Measurements from ENCODE around the gene ALOX15. TPM values are rescaled to one million over a fixed set of nuclear protein-coding genes. Genes with fewer than 3 reads are reported as not detected.
"Not testable (repeated sequence)": the region's sequence is repeated elsewhere in the genome, so short reads cannot be mapped to it uniquely, and the experiment has no call there.

The ALOX15 gene
- total RNA-seq, 4 donors from 2014 or later, result 0.12 TPM; not detected in 3

DNA sequence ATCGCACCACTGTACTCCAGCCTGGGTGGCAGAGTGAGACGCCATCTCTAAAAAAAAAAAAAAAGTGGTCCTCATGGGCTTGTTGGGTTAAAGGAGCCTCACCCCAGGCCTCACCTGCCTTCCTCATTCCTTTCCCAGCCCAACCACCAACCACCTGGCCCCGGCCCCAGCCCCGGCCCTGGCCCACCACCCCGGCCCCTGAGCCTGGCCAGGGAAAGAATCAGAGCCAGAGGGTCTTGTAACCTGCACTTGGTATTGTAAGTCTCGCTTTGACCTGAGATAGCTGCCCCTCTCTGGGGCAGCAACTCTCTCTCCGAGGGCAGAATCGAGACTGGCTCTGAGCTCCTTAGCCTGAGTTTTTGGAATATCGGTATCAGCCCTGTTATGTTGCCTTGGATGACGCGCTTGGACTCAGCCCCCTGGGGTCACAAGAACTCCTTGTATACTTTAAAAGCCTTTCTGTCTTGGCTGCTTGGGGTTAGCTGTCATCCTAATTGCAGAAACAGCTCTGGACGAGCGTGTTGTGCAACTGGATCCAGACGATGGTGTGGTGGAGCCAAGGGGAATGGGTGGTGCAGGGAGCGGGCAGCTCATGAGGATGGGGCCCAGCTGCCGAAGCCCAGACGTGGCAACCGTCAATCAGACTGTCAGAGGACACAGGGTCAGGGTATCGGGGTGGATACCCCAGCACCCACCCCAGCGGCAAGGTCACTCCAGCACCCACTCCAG is 42.5 kb downstream of the ALOX15 start:
- Histone ChIP-seq H3K4me3 (peak overlapping the region in 1 of 2 donors; percentile 11), H3K27me3 (peaks cover 15% of the 10 kb centered on the region), H3K27ac (peak overlapping the region; percentile 48 to 90 (median 84)), H3K4me1 (peaks cover 0 to 45% (median 15%) of the 10 kb centered on the region in 3 donors), H3K36me3 (peaks cover 0 to 6% of the 10 kb centered on the region in 2 donors), H3K9me3 (no peaks in the 10 kb centered on the region)
- peak; percentile 73 for TF ChIP-seq POLR2AphosphoS5 (IDR thresholded peaks at IDR 0.05)
- no peak for TF ChIP-seq EP300 (IDR thresholded peaks at IDR 0.05)
- peak; percentile 93 for ATAC-seq
- WGBS, 2 donors (ENCODE audit: low coverage in 1 of 2), result 60 to 86% methylated on average over 1 to 3 of the region's 20 CpGs

DNA sequence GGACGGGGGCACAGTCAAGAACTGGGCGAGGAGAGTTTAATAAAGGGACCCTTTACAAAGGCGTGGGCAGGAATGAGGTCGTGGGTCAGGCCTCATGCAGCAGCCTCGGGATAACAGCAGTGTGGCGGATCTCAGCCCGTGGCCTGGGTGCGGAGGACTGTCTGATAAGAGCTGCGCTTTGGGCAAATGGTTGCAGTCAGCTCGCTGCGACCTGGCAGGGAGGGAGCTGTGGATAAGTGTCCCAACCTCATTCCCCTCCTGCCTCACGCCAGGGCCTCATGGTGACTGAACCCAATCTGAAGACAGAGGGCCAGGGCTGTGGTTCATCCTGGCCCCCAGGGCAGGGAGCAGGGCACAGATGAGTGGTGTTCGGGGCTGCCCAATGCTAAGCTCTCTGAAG is 43.5 kb downstream of the ALOX15 start:
- H3K4me1 ChIP-seq, result peaks cover 0 to 42% (median 15%) of the 10 kb centered on the region in 3 donors
- ATAC-seq, result no peak
- H3K27ac ChIP-seq, result peak overlapping the region; percentile 48 to 90 (median 84)

GRCh38 chr17:4596636-4597380 is 44.7 kb downstream of the ALOX15 start:
- TF ChIP-seq CTCF (IDR thresholded peaks at IDR 0.05) (no peak), POLR2AphosphoS5 (IDR thresholded peaks at IDR 0.05) (no peak), POLR2A (IDR thresholded peaks at IDR 0.05) (no peak), EP300 (IDR thresholded peaks at IDR 0.05) (no peak)
- peaks cover 15% of the 10 kb centered on the region for H3K27me3 ChIP-seq
- H3K9me3 ChIP-seq, result no peaks in the 10 kb centered on the region
- WGBS, 2 donors (ENCODE audit: low coverage in 1 of 2), result 93% methylated on average over 3 of the region's 36 CpGs; no CpG with 5 or more reads in 1 of the 2 donors
- ATAC-seq, result no peak
- H3K4me1 ChIP-seq, result peaks cover 0 to 45% (median 15%) of the 10 kb centered on the region in 3 donors
- H3K36me3 ChIP-seq, result peaks cover 0 to 6% of the 10 kb centered on the region in 2 donors
- H3K27ac ChIP-seq, result peak overlapping the region in 2 of 4 donors; percentile 80 to 87
- no peak overlapping the region for H3K4me3 ChIP-seq

More for the DNA sequence above, 43.5 kb downstream of the ALOX15 start:
- H3K9me3 ChIP-seq, result no peaks in the 10 kb centered on the region
- H3K36me3 ChIP-seq, result peaks cover 0 to 6% of the 10 kb centered on the region in 2 donors
- 82 to 89% methylated on average over 4 to 7 of the region's 13 CpGs for WGBS, 2 donors (ENCODE audit: low coverage in 1 of 2)
- peaks cover 15% of the 10 kb centered on the region for H3K27me3 ChIP-seq
- no peak for TF ChIP-seq EP300 (IDR thresholded peaks at IDR 0.05)
- no peak for TF ChIP-seq POLR2AphosphoS5 (IDR thresholded peaks at IDR 0.05)
- no peak overlapping the region for H3K4me3 ChIP-seq

- peak overlapping the region in 1 of 4 donors; percentile 87 for H3K27ac ChIP-seq
- H3K4me3 ChIP-seq, result not testable (repeated sequence)
Measured at GRCh38 chr17:4595685-4596342, 45.7 kb downstream of the ALOX15 start.

GRCh38 chr17:4594931-4595684 is 46.4 kb downstream of the ALOX15 start:
- peaks cover 10% of the 10 kb centered on the region for H3K27me3 ChIP-seq
- ATAC-seq, result no peak
- WGBS, 2 donors (ENCODE audit: low coverage in 1 of 2), result 46% methylated on average over 5 of the region's 29 CpGs; no CpG with 5 or more reads in 1 of the 2 donors
- peaks cover 0 to 45% (median 14%) of the 10 kb centered on the region in 3 donors for H3K4me1 ChIP-seq
- H3K4me3 ChIP-seq, result no peak overlapping the region
- H3K9me3 ChIP-seq, result no peaks in the 10 kb centered on the region
- TF ChIP-seq CTCF (IDR thresholded peaks at IDR 0.05), result peak in 2 of 4 experiments; percentile 12 to 42
- TF ChIP-seq POLR2AphosphoS5 (IDR thresholded peaks at IDR 0.05), result no peak
- peaks cover 0 to 6% of the 10 kb centered on the region in 2 donors for H3K36me3 ChIP-seq
- peak overlapping the region in 1 of 4 donors; percentile 42 for H3K27ac ChIP-seq

More at GRCh38 chr17:4595685-4596342, 45.7 kb downstream of the ALOX15 start:
- not testable (repeated sequence) for ATAC-seq, H3K9me3 ChIP-seq, H3K36me3 ChIP-seq
- Histone ChIP-seq H3K4me1 (peaks cover 0 to 51% (median 15%) of the 10 kb centered on the region in 3 donors), H3K27me3 (peaks cover 15% of the 10 kb centered on the region)
- WGBS, 2 donors (ENCODE audit: low coverage in 1 of 2), result no CpG with 5 or more reads among the region's 23 CpGs

Data from gastroesophageal sphincter (tissue), 4 donors.